Prostate gland (tissue), 2 donors: ENCODE data around the gene FHIT. TPM values are rescaled to one million over a fixed set of nuclear protein-coding genes. Genes with fewer than 3 reads are reported as not detected.

ENCODE experiments used
- DNase-seq: peaks from one replicate; pipeline ENCODE4 v3.0.0-alpha.2; 2019; ENCODE audit warnings: low spot score
- H3K27ac ChIP-seq, 2 donors: fragments of 200-600 bp; sonication (generic); 2 replicates each; pipeline ENCODE4 v1.5.1; 2017 to 2019
- H3K27me3 ChIP-seq: fragments of 200-600 bp; sonication (generic); replicated peaks from 2 replicates; pipeline ENCODE4 v1.5.1; 2019; ENCODE audit not compliant: insufficient read depth
- H3K36me3 ChIP-seq, 2 donors: fragments of 200-600 bp; sonication (generic); 1 replicate in 1 of 2; 2 replicates in 1 of 2; pipeline versions ENCODE4 v1.5.1 to v1.8.1; 2017 to 2019
- H3K4me1 ChIP-seq: fragments of 200-600 bp; sonication (generic); replicated peaks from 2 replicates; pipeline ENCODE4 v1.5.1; 2019
- H3K4me3 ChIP-seq, 2 donors: fragments of 200-600 bp; sonication (generic); 2 replicates each; pipeline ENCODE4 v1.5.1; 2017 to 2019
- H3K9me3 ChIP-seq: fragments of 200-600 bp; sonication (generic); 2 replicates; pipeline ENCODE4 v1.5.1; 2017
- CTCF ChIP-seq, 4 experiments: fragments of 200-600 bp in 2 of 4; fragments of 450-650 bp in 2 of 4; sonication (generic) in 2 of 4; IDR thresholded peaks; 1 replicate in 3 of 4; 2 replicates in 1 of 4; pipeline ENCODE4 v1.5.1; 2016 to 2019; ENCODE audit warnings: antibody characterized with exemption in 4 of 4, mild to moderate bottlenecking in 2 of 4, moderate library complexity in 2 of 4
- POLR2A ChIP-seq: fragments of 450-650 bp; IDR thresholded peaks from one replicate; pipeline ENCODE4 v1.6.1; 2016; ENCODE audit warnings: antibody characterized with exemption, mild to moderate bottlenecking
- POLR2AphosphoS5 ChIP-seq: sonication (generic); formaldehyde crosslinking; IDR thresholded peaks from one replicate; pipeline ENCODE4 v1.6.1; 2017; ENCODE audit warnings: antibody characterized with exemption
- WGBS: methylation state at CpG from one replicate; pipeline ENCODE4 v1.1.5; 2018; 5-methylcytosine and 5-hydroxymethylcytosine counted together
- intact Hi-C: fragments of 100-400 bp; cut with DNase I; formaldehyde crosslinking; loops from one replicate; pipeline ENCODE4 v1.14.2; 2022
- total RNA-seq, 2 donors: library from RNA; depleted of rRNA; stranded (reverse); fragments of >200 nt; gene quantifications; one replicate each; pipeline ENCODE4 v1.1.0, GENCODE V29; 2016

The FHIT gene
- total RNA-seq, 2 donors from 2014 or later, result 6.4 to 10.4 TPM

GRCh38 chr3:60011218-60011617, 1240.0 kb downstream of the FHIT start:
- no peak for DNase-seq
- H3K9me3 ChIP-seq, result no peaks in the 10 kb centered on the region
- no peak for TF ChIP-seq POLR2AphosphoS5
- no peak for TF ChIP-seq CTCF (IDR thresholded peaks at IDR 0.05)
- TF ChIP-seq POLR2A, result no peak
- WGBS, result 60% methylated on average over 9 of the region's 9 CpGs
- H3K27ac ChIP-seq, result no peak overlapping the region
- H3K4me1 ChIP-seq, result no peaks in the 10 kb centered on the region
- no peaks in the 10 kb centered on the region for H3K36me3 ChIP-seq
- H3K27me3 ChIP-seq, result no peaks in the 10 kb centered on the region
- H3K4me3 ChIP-seq, result no peak overlapping the region
- intact Hi-C loops, result no loop called here

GRCh38 chr3:60010781-60011180, 1240.5 kb downstream of the FHIT start:
- Histone ChIP-seq H3K27ac (no peak overlapping the region), H3K9me3 (no peaks in the 10 kb centered on the region), H3K4me3 (no peak overlapping the region), H3K4me1 (no peaks in the 10 kb centered on the region), H3K27me3 (no peaks in the 10 kb centered on the region), H3K36me3 (no peaks in the 10 kb centered on the region)
- whole genome bisulfite sequencing, result 26% methylated on average over 4 of the region's 4 CpGs
- no peak for DNase-seq
- TF ChIP-seq POLR2A, result no peak
- intact Hi-C loops, result no loop called here

- no peaks in the 10 kb centered on the region for H3K9me3 ChIP-seq
- H3K4me3 ChIP-seq, result no peak overlapping the region
- intact Hi-C loops, result no loop called here
- no peak overlapping the region for H3K27ac ChIP-seq
- no peaks in the 10 kb centered on the region for H3K36me3 ChIP-seq
- DNase-seq, result no peak
- TF ChIP-seq CTCF (IDR thresholded peaks at IDR 0.05) (no peak), POLR2AphosphoS5 (no peak), POLR2A (no peak)
- no peaks in the 10 kb centered on the region for H3K4me1 ChIP-seq
- H3K27me3 ChIP-seq, result no peaks in the 10 kb centered on the region
- WGBS, result 87% methylated on average over 3 of the region's 3 CpGs
These were observed 1241.2 kb downstream of the FHIT start for GRCh38 chr3:60009931-60010478.

- WGBS, result 96% methylated on average over 6 of the region's 6 CpGs
- DNase-seq, result no peak
- intact Hi-C loops, result no loop called here
- no peaks in the 10 kb centered on the region for H3K27me3 ChIP-seq
- no peaks in the 10 kb centered on the region for H3K36me3 ChIP-seq
- H3K27ac ChIP-seq, result no peak overlapping the region
- TF ChIP-seq CTCF (IDR thresholded peaks at IDR 0.05), result no peak
- TF ChIP-seq POLR2AphosphoS5, result no peak
- no peak for TF ChIP-seq POLR2A
- no peaks in the 10 kb centered on the region for H3K4me1 ChIP-seq
- no peaks in the 10 kb centered on the region for H3K9me3 ChIP-seq
- no peak overlapping the region for H3K4me3 ChIP-seq
These were observed 1249.9 kb downstream of the FHIT start for GRCh38 chr3:60001369-60001768.

- TF ChIP-seq POLR2AphosphoS5 (no peak), POLR2A (no peak), CTCF (IDR thresholded peaks at IDR 0.05) (no peak)
- no peaks in the 10 kb centered on the region for H3K27me3 ChIP-seq
- intact Hi-C loops, result no loop called here
- no peaks in the 10 kb centered on the region for H3K4me1 ChIP-seq
- 96% methylated on average over 6 of the region's 6 CpGs for WGBS
- H3K9me3 ChIP-seq, result no peaks in the 10 kb centered on the region
- H3K27ac ChIP-seq, result no peak overlapping the region
- DNase-seq, result no peak
- H3K4me3 ChIP-seq, result no peak overlapping the region
- no peaks in the 10 kb centered on the region for H3K36me3 ChIP-seq
These were observed 1250.7 kb downstream of the FHIT start for GRCh38 chr3:60000311-60001105.
